ENCODE results near the gene AVPI1. TPM values are rescaled to one million over a fixed set of nuclear protein-coding genes. Genes with fewer than 3 reads are reported as not detected.

The AVPI1 gene
- total and polyA plus RNA-seq, 2 of the 13 experiments (the other 11 are each of a cell fraction or from before 2014, with no cell fraction given): 39.8 to 61.2 TPM

Other genes starting within 250 kb of the AVPI1 start
- gene EXOSC1, start 241.2 kb downstream of the AVPI1 start, total RNA-seq (2016; rRNA removed; fragmentation: Illumina TruSeq; extraction: Trizol): 39.9 and 47.6 TPM in 2 replicates
- 36.3 and 38.0 TPM in 2 replicates for gene EXOSC1, start 241.2 kb downstream of the AVPI1 start, polyA plus RNA-seq (2011; rRNA removed)
- 30.2 and 41.8 TPM in 2 replicates for gene ZDHHC16, start 241.1 kb downstream of the AVPI1 start, total RNA-seq (2016; rRNA removed; fragmentation: Illumina TruSeq; extraction: Trizol)
- 40.8 and 49.4 TPM in 2 replicates for gene ZDHHC16, start 241.1 kb downstream of the AVPI1 start, polyA plus RNA-seq (2011; rRNA removed)
- gene MMS19, start 188.8 kb downstream of the AVPI1 start, total RNA-seq (2016; rRNA removed; fragmentation: Illumina TruSeq; extraction: Trizol): 76.4 and 95.9 TPM in 2 replicates
- 106 and 107 TPM in 2 replicates for gene MMS19, start 188.8 kb downstream of the AVPI1 start, polyA plus RNA-seq (2011; rRNA removed)
- gene UBTD1, start 188.3 kb downstream of the AVPI1 start, total RNA-seq (2016; rRNA removed; fragmentation: Illumina TruSeq; extraction: Trizol): 5.8 and 7.9 TPM in 2 replicates
- gene UBTD1, start 188.3 kb downstream of the AVPI1 start, polyA plus RNA-seq (2011; rRNA removed): 10.0 and 11.4 TPM in 2 replicates
- gene ANKRD2, start 114.5 kb downstream of the AVPI1 start, total RNA-seq (2016; rRNA removed; fragmentation: Illumina TruSeq; extraction: Trizol): not detected in 2 replicates
- gene ANKRD2, start 114.5 kb downstream of the AVPI1 start, polyA plus RNA-seq (2011; rRNA removed): not detected in 2 replicates
- 18.8 and 19.5 TPM in 2 replicates for gene HOGA1, start 102.9 kb downstream of the AVPI1 start, total RNA-seq (2016; rRNA removed; fragmentation: Illumina TruSeq; extraction: Trizol)
- gene HOGA1, start 102.9 kb downstream of the AVPI1 start, polyA plus RNA-seq (2011; rRNA removed): 7.1 and 7.6 TPM in 2 replicates
- 0.28 and 1.6 TPM in 2 replicates for gene C10orf62, start 97.5 kb downstream of the AVPI1 start, total RNA-seq (2016; rRNA removed; fragmentation: Illumina TruSeq; extraction: Trizol)
- gene C10orf62, start 97.5 kb downstream of the AVPI1 start, polyA plus RNA-seq (2011; rRNA removed): 0.61 and 0.74 TPM in 2 replicates
- 3.4 and 4.2 TPM in 2 replicates for gene MORN4, start 53.7 kb downstream of the AVPI1 start, total RNA-seq (2016; rRNA removed; fragmentation: Illumina TruSeq; extraction: Trizol)
- 9.1 and 10.8 TPM in 2 replicates for gene MORN4, start 53.7 kb downstream of the AVPI1 start, polyA plus RNA-seq (2011; rRNA removed)
- 14.3 and 16.6 TPM in 2 replicates for gene PI4K2A, start 46.6 kb downstream of the AVPI1 start, total RNA-seq (2016; rRNA removed; fragmentation: Illumina TruSeq; extraction: Trizol)
- 10.9 and 12.3 TPM in 2 replicates for gene PI4K2A, start 46.6 kb downstream of the AVPI1 start, polyA plus RNA-seq (2011; rRNA removed)
- not detected in 2 replicates for gene MARVELD1, start 26.5 kb upstream of the AVPI1 start, total RNA-seq (2016; rRNA removed; fragmentation: Illumina TruSeq; extraction: Trizol)
- gene MARVELD1, start 26.5 kb upstream of the AVPI1 start, polyA plus RNA-seq (2011; rRNA removed): 0.08 TPM in 1 of 2 replicates, not detected in the other
- 6.1 and 19.7 TPM in 2 replicates for gene ZFYVE27, start 49.9 kb upstream of the AVPI1 start, total RNA-seq (2016; rRNA removed; fragmentation: Illumina TruSeq; extraction: Trizol)
- 20.5 and 26.9 TPM in 2 replicates for gene ZFYVE27, start 49.9 kb upstream of the AVPI1 start, polyA plus RNA-seq (2011; rRNA removed)
- gene SFRP5, start 84.8 kb upstream of the AVPI1 start, total RNA-seq (2016; rRNA removed; fragmentation: Illumina TruSeq; extraction: Trizol): 0.83 and 1.7 TPM in 2 replicates
- gene SFRP5, start 84.8 kb upstream of the AVPI1 start, polyA plus RNA-seq (2011; rRNA removed): 0.16 and 0.32 TPM in 2 replicates
- gene GOLGA7B, start 162.6 kb upstream of the AVPI1 start, total RNA-seq (2016; rRNA removed; fragmentation: Illumina TruSeq; extraction: Trizol): not detected in 2 replicates
- gene GOLGA7B, start 162.6 kb upstream of the AVPI1 start, polyA plus RNA-seq (2011; rRNA removed): not detected in 2 replicates

Measured in HepG2 (cell line).